ENCODE measurements around the gene SVEP1.

Gene SVEP1

GRCh38 chr9:110532908-110533665 is 46.5 kb downstream of the SVEP1 start:
- TF ChIP-seq POLR2AphosphoS5 (IDR thresholded peaks at IDR 0.05; ENCODE audit: low read depth, low read length) (no peak), REST (IDR thresholded peaks at IDR 0.05; ENCODE audit: insufficient read depth in 1 of 2, low read depth in 2 of 2, low read length in 2 of 2) (no peak), FOXP2 (optimal IDR thresholded peaks at IDR 0.05; ENCODE audit: borderline replicate concordance, extremely low read depth, extremely low read length, insufficient read depth) (no peak), TAF1 (IDR thresholded peaks at IDR 0.05; ENCODE audit: borderline replicate concordance, insufficient read depth, low read length) (no peak), SIN3A (IDR thresholded peaks at IDR 0.05; ENCODE audit: borderline replicate concordance, insufficient read depth, low read length) (no peak)

- TF ChIP-seq FOXP2 (optimal IDR thresholded peaks at IDR 0.05; ENCODE audit: borderline replicate concordance, extremely low read depth, extremely low read length, insufficient read depth) (no peak), POLR2AphosphoS5 (IDR thresholded peaks at IDR 0.05; ENCODE audit: low read depth, low read length) (no peak), TAF1 (IDR thresholded peaks at IDR 0.05; ENCODE audit: borderline replicate concordance, insufficient read depth, low read length) (no peak)
These were observed 47.8 kb downstream of the SVEP1 start for GRCh38 chr9:110531776-110532175.

- TF ChIP-seq TAF1 (IDR thresholded peaks at IDR 0.05; ENCODE audit: borderline replicate concordance, insufficient read depth, low read length), result no peak
- no peak for TF ChIP-seq REST (IDR thresholded peaks at IDR 0.05; ENCODE audit: insufficient read depth in 1 of 2, low read depth in 2 of 2, low read length in 2 of 2)
- TF ChIP-seq POLR2AphosphoS5 (IDR thresholded peaks at IDR 0.05; ENCODE audit: low read depth, low read length), result no peak
These were observed 50.9 kb downstream of the SVEP1 start for GRCh38 chr9:110528645-110529044.

- TF ChIP-seq FOXP2 (optimal IDR thresholded peaks at IDR 0.05; ENCODE audit: borderline replicate concordance, extremely low read depth, extremely low read length, insufficient read depth) (no peak), REST (IDR thresholded peaks at IDR 0.05; ENCODE audit: insufficient read depth in 1 of 2, low read depth in 2 of 2, low read length in 2 of 2) (no peak), TAF1 (IDR thresholded peaks at IDR 0.05; ENCODE audit: borderline replicate concordance, insufficient read depth, low read length) (no peak), SIN3A (IDR thresholded peaks at IDR 0.05; ENCODE audit: borderline replicate concordance, insufficient read depth, low read length) (no peak), POLR2AphosphoS5 (IDR thresholded peaks at IDR 0.05; ENCODE audit: low read depth, low read length) (no peak)
These were observed 53.1 kb downstream of the SVEP1 start for GRCh38 chr9:110526426-110526825.

- TF ChIP-seq TAF1 (IDR thresholded peaks at IDR 0.05; ENCODE audit: borderline replicate concordance, insufficient read depth, low read length), result no peak
- no peak for TF ChIP-seq FOXP2 (optimal IDR thresholded peaks at IDR 0.05; ENCODE audit: borderline replicate concordance, extremely low read depth, extremely low read length, insufficient read depth)
- no peak for TF ChIP-seq POLR2AphosphoS5 (IDR thresholded peaks at IDR 0.05; ENCODE audit: low read depth, low read length)
- TF ChIP-seq REST (IDR thresholded peaks at IDR 0.05; ENCODE audit: insufficient read depth in 1 of 2, low read depth in 2 of 2, low read length in 2 of 2), result no peak
- TF ChIP-seq SIN3A (IDR thresholded peaks at IDR 0.05; ENCODE audit: borderline replicate concordance, insufficient read depth, low read length), result no peak
These were observed 58.3 kb downstream of the SVEP1 start for GRCh38 chr9:110521206-110521605.
